Ureter (tissue), 1 donor: ENCODE measurements around the gene ATXN1L. TPM values are rescaled to one million over a fixed set of nuclear protein-coding genes. Genes with fewer than 3 reads are reported as not detected.
"Not testable (repeated sequence)": the region's sequence is repeated elsewhere in the genome, so short reads cannot be mapped to it uniquely, and the experiment has no call there.

Experiments used
- DNase-seq: peaks from one replicate; pipeline ENCODE4 v3.0.0-alpha.2; 2020; ENCODE audit warnings: low spot score
- total RNA-seq: library from RNA; stranded (reverse); gene quantifications from one replicate; pipeline ENCODE4 v1.2.4, GENCODE V29; 2023
- donor health status: DM: yes; HTN: yes; CAD: no.

Gene ATXN1L, protein sequence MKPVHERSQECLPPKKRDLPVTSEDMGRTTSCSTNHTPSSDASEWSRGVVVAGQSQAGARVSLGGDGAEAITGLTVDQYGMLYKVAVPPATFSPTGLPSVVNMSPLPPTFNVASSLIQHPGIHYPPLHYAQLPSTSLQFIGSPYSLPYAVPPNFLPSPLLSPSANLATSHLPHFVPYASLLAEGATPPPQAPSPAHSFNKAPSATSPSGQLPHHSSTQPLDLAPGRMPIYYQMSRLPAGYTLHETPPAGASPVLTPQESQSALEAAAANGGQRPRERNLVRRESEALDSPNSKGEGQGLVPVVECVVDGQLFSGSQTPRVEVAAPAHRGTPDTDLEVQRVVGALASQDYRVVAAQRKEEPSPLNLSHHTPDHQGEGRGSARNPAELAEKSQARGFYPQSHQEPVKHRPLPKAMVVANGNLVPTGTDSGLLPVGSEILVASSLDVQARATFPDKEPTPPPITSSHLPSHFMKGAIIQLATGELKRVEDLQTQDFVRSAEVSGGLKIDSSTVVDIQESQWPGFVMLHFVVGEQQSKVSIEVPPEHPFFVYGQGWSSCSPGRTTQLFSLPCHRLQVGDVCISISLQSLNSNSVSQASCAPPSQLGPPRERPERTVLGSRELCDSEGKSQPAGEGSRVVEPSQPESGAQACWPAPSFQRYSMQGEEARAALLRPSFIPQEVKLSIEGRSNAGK
- total RNA-seq: 28.5 TPM

DNA sequence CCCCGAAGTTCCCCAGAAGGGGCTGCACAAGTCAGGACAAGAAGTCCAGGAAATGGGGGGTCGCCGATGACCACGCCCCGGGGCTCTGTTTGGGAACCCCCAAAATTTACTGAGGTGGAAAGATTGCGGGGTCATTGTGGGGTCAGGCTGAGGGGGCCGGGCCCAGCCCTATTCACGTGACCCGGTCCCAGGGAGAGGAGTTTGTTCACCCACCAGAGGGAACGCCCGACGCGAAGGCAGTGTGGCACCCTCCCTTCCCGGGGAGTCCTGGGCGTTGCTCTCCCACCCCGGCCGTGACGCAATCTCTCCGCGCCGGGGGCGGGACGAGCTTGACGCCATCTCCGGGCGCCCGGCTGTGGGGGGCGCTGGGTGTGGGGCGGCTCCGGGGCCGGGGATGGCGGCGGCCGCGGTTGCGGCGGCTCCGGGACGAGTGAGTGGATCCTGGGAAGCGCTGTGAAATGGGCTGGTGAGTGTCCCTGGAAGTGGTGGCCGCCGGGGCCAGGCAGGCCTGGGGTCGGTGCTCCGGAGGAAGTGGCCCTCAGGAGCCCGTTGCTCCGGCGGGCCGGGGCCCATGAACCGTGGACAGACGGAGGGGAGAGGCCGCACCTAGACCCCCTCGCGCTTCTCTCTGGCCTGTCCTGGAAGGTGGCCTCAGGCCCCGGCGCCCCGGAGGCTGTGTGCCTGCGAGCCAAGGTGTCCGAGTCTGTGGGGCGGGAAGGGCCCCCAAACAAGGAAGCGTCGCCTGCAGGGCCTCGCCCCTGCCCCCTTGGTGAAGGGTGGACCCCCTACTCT lies at the start of gene ATXN1L:
Gene ATXN1L, plus strand, starts transcription at position 338 of the 792 bp plus-strand sequence. CDS start 3,765 bp downstream, outside the sequence.
- peak; percentile 92 for DNase-seq

DNA sequence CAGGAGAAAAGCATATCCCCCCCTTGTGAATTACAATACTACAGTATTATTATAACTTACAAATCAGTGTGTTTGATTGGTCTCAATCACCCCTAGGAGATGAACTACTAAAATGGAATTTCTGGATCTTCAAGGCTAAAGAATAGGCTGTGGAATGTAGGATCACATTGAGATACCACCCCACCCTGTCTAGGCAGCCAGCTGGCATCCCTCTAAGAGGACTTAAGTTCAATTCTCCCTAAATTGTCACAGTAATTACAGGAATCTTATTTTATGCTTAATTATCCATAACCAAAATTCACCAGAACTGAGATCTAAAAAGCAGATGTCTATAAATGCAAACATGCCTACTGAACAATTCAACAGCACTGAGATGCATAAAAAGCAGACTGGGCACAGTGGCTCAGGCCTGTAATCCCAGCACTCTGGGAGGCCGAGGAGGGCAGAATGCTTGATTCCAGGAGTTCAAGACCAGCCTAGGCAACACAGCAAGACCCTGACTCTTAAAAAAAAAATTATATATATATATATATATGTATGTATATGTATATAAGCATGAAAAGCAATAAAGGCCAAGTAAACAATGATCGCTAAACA lies 49.2 kb upstream of the ATXN1L start:
- DNase-seq: no peak

DNA sequence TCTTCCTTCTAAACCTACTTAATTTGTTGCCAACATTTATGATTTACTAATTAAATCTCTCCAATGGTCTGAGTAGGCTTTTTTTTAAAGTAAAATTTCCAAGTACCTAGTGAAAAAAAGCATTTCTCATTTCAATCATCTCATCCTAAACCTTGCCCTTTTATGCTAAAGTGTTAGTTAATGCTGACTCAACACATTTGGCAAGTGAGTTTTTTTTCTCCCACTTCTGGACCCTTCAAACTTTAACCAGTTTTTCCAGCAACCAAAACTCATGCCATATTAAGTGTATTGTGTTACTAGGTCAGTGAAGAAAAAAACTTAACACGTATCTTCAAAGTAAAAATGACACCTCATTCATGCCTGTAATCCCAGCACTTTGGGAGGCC lies 42.5 kb upstream of the ATXN1L start:
- no peak for DNase-seq

DNA sequence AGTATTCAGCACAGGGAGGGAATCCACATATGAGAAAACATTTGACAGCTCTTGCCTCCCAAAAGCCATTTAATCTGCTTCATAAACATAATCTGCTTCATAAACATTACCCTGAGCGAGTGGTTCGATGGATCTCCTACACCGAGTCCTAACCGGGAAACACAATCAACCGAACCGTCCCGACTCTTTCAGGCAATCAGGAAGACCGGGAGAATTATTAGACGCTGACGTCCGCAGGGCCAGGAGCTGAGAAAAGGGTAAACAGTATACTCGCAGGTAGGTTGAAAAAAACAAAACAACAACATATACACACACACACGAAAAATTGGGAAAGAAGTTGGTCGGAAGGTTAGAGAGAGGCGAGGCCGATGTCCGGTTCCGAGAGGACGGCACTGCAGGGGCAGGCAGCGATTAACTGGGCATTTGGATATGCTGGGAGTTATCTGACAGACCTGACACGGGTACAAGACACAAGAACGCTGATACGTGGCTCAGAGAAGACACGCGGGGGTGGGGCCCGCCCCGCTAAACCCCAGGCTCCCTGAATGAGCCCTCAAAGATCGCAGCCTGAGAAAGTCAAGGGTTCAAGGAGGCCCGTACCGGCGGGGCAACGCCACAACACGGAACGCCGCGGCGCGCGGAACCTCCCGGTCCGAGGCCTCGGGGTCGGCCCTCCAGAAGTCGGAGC lies 37.7 kb upstream of the ATXN1L start:
- DNase-seq: peak; percentile 45

DNA sequence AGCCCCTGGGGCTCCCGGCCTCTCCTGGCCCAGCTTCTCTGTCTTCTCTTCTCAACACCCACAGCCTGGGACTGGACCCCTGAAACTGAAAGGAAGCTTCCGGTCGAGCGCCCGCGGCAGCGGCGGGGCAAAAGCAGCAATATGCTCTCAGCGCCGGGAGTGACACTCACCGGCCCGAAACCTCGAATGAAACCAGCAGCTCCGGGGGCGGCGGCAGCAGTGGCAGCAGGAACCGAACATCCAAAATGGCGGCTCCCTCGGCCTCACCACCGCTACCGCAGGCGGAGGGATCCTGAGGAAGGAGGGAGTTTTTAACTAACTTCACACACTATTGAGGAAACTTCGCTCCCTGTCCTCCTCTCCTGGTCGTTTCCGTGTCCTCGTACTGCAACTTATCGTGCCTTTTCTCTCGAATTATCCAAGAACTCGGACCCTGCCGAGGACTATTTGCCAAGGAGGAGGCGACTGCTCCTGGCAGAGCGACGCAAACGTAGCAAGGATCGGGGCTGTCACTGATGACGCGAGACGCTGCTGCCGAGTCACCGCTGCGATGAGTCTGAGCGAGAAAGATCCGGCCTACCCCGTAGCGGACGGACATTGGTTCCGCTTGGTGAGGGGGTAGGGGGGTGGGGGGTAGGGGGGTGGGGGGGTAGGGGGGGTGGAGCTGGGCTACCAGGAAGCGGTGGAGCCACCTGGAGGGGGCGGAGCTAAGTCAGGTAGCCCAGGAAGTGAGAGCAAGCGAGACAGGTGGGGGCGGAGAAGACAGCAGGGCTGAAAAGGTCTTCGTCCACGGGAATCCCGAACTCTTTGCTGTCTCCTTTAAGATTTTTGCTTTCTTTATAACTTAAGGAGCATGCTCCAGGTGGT lies 37.0 kb upstream of the ATXN1L start, which contains the start of gene AP1G1:
Gene AP1G1, minus strand, starts transcription at position 242 of the 867 bp plus-strand sequence. CDS start 19,355 bp downstream, outside the sequence.
- peak; percentile 96 for DNase-seq

DNA sequence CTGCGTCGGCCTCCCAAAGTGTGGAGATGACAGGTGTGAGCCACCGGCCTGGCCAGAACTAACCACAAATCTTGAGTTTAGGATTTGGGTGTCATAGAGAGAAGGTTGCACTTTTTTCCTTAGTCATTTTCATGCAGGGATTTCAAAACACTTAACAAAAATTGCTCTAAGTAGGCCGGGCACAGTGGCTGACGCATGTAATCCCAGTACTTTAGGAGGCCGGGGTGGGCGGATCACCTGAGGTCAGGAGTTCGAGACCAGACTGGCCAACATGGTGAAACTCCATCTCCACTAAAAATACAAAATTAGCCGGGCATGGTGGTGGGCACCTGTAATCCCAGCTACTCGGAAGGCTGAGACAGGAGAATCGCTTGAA lies 35.6 kb upstream of the ATXN1L start:
- peak; percentile 42 for DNase-seq

DNA sequence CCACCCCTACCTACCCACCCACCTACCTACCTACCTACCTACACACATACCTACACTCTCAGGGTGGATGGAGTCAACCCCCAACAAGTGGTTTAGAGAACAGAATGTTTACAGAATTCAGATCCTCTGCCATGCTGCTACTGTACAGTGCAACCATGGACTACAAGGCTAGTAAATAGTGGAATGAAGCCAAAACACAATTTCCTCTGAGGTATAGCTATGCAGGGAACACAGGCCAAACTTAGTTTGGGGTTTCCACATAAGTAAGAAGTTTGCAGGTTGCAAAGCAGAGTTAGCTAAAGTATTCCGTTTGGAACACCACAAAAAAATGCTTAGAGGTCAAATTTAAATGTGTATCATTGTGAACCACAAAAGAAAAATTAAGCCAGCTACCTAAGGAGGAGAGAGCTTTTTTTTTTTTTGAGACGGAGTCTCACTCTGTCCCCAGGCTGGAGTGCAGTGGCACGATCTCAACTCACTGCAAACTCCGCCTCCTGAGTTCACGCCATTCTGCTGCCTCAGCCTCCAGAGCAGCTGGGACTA lies 34.4 kb upstream of the ATXN1L start:
- DNase-seq: peak; percentile 19

DNA sequence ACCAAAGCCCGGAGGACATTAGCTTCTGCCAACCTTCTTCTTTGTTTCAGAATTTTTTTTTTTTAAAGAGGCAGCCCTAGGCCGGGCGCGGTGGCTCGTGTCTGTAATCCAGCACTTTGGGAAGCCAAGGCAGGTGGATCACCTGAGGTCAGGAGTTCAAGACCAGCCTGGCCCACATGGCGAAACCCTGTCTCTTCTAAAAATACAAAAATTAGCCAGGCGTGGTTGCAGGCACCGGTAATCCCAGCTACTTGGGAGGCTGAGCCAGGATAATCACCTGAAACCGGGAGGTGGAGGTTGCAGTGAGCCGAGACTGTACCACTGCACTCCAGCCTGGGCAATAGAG lies 28.6 kb upstream of the ATXN1L start:
- DNase-seq: not testable (repeated sequence)

DNA sequence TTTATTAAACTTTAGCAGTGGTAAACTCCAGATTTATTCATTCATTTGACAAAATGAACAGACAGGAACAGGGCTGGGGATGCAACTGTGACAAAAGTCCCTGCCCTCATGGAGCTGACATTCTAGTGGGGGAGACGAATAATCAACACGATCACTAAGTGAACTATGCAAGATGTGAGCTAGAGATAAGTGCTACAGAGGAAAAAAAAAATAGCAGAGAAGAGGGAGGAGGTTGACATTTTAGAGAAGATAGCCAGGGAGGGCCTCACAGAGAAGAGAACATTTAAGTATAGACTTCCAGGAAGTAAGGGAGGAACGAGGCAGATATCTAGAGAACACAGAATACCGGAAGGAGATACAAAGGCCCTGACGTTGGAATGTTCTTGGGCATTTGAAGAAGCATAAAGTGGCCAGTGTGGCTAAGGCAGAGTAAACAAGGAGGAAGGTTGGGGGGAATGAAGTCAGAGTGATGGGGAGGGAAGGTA lies 19.2 kb upstream of the ATXN1L start:
- DNase-seq: no peak

DNA sequence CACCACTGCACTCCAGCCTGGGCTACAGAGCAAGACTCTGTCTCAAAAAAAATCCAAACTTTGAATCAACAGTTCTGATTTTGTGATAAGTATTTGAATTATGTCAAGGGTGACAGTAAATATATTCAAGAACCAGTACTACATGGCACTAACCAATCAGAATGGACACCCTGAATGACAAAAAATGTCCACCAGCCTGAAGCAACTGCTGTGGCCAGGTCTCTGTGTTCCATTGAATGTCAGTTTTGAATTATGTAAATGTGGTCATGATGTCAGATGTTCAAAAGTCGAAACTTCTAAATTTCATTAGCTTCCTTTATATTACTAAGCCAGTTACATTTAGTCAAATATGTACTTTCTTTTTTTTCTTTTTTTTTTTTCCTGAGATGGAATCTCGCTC lies 15.4 kb upstream of the ATXN1L start:
- no peak for DNase-seq

DNA sequence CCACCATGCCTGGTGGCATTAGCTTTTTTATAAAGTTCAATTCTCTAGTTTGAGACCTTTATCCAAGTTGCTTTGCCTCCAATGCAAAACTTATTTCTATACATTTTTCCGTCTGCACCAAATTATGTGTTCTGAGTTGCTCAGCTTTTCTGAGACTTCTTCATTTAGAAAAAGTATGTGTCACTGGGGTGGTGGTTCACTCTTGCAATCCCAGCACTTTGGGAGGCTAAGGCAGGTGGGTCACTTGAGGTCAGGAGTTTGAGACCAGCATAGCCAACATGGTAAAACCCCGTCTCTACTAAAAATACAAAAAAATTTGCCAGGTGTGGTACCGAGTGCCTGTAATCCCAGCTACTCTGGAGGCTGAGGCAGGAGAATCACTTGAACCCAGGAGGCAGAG lies 14.1 kb upstream of the ATXN1L start:
- DNase-seq: not testable (repeated sequence)

DNA sequence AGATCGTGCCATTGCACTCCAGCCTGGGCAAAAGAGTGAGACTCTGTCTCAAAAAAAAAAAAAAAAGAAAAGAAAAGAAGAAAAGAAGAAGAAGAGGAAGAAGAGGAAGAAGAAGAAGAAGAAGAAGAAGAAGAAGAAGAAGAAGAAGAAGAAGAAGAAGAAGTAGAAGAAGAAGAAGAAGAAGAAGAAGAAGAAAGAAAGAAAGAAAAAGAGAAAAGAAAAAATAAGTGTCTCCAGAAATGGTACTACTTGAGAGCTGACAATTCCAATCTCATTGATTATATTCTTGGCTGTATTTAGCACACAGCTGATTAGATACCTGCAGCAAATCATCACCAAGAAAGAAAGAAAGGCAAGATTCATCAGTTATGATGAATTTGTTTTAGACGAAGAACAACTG lies 13.7 kb upstream of the ATXN1L start:
- DNase-seq: not testable (repeated sequence)

DNA sequence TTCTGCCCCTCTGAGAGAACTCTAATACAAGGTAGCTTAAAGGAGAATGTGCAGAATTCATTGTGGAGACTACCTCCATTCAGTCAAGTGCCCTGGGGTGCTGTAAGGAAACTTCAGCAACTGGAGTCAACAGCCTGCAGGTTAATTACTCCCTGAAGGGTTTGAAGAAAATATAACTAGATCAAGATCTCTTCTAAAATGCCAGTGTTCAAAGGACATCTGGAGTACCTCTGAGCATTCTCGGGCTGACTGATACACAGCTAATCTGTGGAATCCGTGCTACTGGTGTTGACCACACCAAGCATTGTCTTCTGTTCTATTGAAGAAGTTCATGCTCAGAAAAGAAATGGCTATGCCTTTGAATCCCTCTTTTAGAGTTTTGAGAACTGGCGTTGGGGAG lies 11.5 kb upstream of the ATXN1L start:
- DNase-seq: no peak

DNA sequence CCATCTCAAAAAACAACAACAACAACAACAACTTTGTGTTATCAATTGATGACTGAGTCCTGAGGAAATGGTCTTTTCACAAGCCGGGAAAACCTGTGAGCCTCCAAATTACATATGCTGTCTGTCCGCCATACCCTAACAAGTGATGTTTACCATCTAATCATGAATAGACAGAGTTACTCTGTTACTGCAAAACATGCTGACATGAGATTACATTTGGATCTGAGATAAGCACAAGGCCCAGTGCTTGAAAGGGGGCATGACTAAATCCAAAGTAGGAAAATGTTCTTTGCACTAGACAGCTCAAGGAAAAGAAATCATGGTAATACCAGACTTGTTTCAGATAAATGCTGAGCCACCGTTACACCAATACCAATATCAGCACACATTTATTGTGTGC lies 8.6 kb upstream of the ATXN1L start:
- DNase-seq: no peak

DNA sequence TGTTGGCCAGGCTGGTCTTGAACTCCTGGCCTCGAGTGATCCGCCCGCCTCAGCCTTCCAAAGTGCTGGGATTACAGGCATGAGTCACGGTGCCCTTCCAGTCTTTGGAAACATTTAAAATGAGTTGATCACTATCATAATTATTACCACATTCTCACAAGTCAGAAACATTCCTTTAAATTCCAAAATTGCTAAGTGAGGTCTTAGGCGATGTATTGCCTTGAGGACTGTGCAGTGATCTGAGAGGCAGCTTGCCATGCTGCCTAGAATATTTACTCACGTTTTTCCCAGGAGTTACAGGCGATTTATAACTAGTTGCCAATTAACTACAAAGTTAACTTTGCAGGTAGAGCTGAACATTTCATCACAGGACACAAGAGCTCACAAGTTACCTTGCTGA lies 5.7 kb upstream of the ATXN1L start:
- DNase-seq: no peak

DNA sequence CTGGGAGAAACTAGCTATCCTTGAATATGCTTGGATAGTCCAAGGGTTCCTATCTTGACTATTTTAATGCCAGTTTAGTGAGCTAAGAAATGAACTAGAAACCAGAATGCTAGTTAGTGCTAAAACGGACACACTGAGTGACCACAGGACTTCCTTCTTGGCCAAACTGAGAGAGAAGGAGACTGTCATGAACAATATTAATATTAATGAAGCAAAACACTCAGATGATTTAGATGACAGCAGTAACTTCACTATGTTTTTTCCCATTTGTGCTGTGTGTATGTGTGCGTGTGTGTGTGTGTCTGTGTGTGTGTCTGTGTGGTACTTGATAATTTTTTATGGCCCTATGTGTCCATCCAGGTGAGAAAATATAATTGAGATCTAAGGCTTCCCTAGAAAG lies 2.2 kb upstream of the ATXN1L start:
- no peak for DNase-seq

DNA sequence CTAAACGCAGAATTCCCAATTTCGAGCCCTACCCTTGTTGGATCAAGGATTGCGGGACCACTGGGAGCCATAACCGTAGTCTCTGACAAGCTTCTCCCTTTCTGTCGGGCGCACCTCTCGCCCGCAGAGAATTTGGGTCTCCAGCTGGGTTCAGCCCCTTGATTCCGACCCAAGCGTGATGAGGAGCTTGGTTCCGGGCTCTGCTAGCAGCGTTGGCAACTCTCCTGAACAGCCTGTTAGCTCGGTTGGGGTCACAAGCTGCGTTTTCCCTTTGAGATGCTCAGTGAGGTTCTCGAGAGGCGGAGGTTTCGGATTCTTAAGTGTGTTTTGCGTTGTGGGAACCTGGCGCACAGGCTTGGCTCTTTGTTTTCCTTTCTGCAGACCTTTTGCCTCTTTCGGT lies 655 bp downstream of the ATXN1L start:
- DNase-seq: no peak

DNA sequence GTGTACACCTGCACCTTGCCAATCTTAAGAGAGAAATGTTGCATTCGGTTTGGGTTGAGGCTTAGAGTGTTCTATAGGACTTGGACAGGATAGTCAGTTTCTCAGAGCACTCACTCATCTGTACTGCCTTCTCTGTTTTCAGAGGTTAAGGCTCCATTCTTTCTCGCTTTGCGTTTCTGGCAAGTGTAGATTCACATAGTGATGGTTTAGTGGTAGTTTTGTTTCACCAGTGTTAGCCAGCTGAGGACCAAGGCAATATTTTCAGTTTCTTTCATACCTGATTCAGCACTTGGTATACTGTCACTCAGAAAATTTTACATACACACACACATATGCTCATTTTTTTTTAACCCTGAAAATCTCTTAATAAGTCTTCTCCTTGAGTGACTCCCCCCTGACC lies 1.3 kb downstream of the ATXN1L start:
- DNase-seq: no peak

DNA sequence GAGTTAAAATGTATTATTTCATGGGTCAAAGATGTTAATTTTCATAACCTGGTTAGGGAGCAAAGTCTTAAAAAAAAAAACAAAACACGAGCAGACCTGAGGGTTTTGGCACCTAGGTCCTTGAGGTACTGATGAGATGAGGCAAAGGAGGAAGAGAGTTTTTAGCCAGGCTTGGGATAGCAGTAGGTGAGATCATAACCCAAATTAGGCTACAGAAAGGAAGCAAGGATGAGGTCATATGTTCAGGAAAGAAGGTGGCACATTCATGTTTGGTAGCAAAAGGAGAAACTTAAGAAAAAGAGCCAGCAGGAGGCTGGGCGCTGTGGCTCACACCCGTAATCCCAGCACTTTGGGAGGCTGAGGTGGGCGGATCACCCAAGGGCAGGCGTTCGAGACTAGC lies 2.8 kb downstream of the ATXN1L start:
- DNase-seq: no peak

DNA sequence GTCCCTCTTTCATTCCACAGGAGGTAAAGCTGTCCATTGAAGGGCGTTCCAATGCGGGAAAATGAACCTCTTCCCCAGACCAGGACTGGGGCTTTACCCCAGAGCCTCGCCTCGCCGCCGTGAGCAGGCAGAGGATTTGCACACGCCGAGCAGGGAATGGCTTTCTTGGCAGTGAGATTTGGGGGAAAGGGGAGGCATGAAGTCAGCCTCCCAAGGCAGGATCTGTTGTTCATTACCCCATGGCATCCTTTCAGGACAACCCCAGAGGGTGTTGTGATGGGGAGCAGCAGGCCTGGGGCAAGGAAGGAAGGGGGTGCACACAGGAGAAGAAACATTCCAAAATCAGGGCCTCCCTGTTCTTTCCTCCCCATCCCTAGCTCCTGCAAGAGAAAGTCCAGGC lies 6.0 kb downstream of the ATXN1L start:
- DNase-seq: no peak
